HUDEP-2 (cell line): ENCODE measurements around the gene SFXN1.

Source experiments
- DNase-seq, 76 experiments: peaks; one replicate each; lab custom pipeline; 2025; ENCODE audit not compliant: unreplicated experiment in 76 of 76; lab: John Stamatoyannopoulos, UW

Gene SFXN1

DNA sequence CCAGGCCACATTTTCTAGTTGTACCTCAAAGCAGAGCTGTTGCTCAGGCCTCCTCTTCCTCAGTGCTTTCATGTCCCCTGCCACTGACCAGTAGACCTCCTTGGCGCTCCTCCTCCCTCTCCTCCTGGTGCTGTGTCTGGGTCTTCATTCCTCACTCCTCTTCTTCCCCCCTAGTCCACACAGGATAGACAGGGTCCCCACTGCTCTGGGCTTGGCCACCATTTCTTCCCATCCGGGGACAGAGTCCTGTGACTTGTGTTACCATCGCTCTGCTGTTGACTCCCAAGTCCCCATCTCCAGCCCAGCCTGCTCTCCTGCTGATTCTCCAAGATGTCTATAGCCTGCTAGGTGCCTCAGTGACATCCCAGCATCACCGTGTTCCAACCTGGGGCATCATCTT is 91.3 kb downstream of the SFXN1 start:
- DNase-seq: no peak

DNA sequence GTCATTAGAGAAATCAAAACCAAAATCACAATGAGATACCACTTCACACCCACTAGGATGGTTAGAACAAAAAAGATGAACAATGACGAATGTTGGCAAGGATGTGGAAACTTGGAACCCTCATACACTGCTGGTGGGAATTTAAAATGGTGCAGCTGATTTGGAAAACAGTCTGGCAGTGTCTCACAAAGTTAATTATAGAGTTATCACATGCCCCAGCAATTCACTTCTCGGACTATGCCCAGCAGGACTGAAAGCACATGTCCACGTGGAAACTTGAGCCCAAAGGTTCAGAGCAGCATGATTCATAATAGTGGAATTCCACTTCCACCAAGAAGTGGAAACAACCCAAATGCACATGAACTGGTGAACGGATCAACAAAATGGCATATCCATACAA is 94.5 kb downstream of the SFXN1 start:
- no peak for DNase-seq

DNA sequence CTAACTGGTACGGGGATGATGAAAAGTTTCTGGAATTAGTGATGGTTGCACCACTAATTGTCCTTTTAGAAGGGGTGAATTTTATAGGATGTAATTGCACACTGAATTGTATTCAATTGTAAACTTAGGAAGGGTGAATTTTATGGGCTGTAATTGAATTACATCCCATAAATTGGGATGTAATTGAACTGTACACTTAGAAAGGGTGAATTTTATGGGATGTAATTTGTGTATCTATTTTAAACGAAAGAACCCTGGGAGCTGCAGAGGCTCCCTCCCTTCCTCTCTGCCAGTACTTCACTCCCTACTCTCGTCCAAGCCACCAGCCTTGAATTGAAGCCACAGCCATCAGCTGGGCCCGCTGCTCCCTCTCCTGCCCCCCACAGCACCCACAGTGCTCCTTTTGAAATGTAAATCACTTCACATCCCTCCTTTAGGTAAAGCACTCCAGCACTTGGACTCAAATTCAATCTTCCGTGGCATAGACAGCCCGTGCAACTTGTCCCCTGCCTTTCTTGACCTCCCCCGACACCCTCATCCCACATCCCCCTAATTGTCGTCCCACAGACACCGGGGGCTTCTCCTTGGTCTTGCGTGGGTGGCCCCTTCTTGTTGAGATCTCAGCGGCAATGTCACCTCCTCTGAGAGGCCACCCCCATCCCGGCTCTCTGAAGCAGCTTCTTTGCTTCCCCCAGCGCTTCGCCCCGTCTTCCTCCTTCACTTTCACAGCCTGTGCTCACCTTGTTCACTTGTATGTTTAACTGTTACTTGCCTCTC is 95.3 kb downstream of the SFXN1 start:
- no peak for DNase-seq

DNA sequence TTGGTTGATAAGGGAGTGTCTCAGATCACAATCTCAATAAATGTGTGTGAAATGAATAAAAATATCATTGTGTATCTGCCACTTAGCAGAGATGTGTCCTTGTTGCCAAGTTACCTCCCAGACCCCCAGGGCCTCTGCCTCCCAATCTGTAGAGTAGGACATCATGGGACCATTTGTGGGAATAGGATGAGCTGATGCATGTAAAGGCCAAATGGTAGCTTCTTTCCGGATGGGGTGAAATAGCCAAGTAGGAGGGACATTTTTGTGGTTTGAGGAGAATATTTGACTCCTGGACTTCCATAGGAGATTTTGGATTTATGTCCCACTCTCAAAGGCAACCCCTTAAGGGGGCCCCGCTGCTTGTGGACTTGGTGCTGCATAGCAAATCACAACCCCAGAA is 96.9 kb downstream of the SFXN1 start:
- no peak for DNase-seq

- DNase-seq: no peak
Observed at GRCh38 chr5:175576096-175576495, 97.7 kb downstream of the SFXN1 start.

- no peak for DNase-seq
Observed at GRCh38 chr5:175576591-175576990, 98.2 kb downstream of the SFXN1 start.
